Panc1 (cell line): ENCODE results near the gene HMX1. TPM values are rescaled to one million over a fixed set of nuclear protein-coding genes. Genes with fewer than 3 reads are reported as not detected.

Experiments used
- ATAC-seq: fragments of 200-7000 bp; cut with Tn5 transposase; 2 replicates; pipeline ENCODE4 v1.9.1; 2020; ENCODE audit warnings: mild to moderate bottlenecking, moderate library complexity
- BruUV-seq: library from RNA; stranded (reverse); fragments of 400-500 nt; replicated peaks from 2 replicates; lab custom pipeline; 2021; lab: Mats Ljungman, UMichigan
- CTCF ChIA-PET: fragments of 300-600 bp; sonication (Branson Sonifier 250); formaldehyde crosslinking; loops from one replicate; lab custom pipeline; 2022; ENCODE audit warnings: antibody characterized with exemption; lab: Charles Lee
- POLR2A ChIA-PET: fragments of 300-600 bp; sonication (Branson Sonifier 250); formaldehyde crosslinking; loops from one replicate; lab custom pipeline; 2022; ENCODE audit warnings: antibody characterized with exemption; lab: Charles Lee
- DNase-seq: peaks from one replicate; pipeline ENCODE4 v3.0.0-alpha.2; 2010; ENCODE audit warnings: low read depth, low spot score
- H3K27ac ChIP-seq: 2 replicates; pipeline ENCODE4 v1.5.1; 2011; ENCODE audit warnings: mild to moderate bottlenecking, low read length, inconsistent platforms
- H3K27me3 ChIP-seq: fragments of 200-500 bp; sonication (Bioruptor generic); 2 replicates; pipeline ENCODE4 v1.6.0; 2014; ENCODE audit warnings: low read length, inconsistent platforms; ENCODE audit not compliant: control insufficient read depth, insufficient read depth
- H3K36me3 ChIP-seq: fragments of 200-500 bp; sonication (Bioruptor generic); 2 replicates; pipeline ENCODE4 v1.5.1; 2014; ENCODE audit warnings: inconsistent platforms, mild to moderate bottlenecking, low read length, moderate library complexity; ENCODE audit not compliant: control insufficient read depth, insufficient read depth
- H3K4me1 ChIP-seq: 2 replicates; pipeline ENCODE4 v1.5.1; 2011; ENCODE audit warnings: inconsistent platforms, mild to moderate bottlenecking, low read length, moderate library complexity; ENCODE audit not compliant: control insufficient read depth, insufficient read depth
- H3K4me3 ChIP-seq, 2 experiments: 2 replicates each; pipeline ENCODE4 v1.5.1; 2011 to 2012; ENCODE audit warnings: low read depth in 2 of 2, low read length in 2 of 2, mild to moderate bottlenecking in 2 of 2, inconsistent platforms in 1 of 2, moderate library complexity in 1 of 2
- H3K9me3 ChIP-seq: fragments of 200-500 bp; sonication (Bioruptor generic); 2 replicates; pipeline ENCODE4 v1.5.1; 2014; ENCODE audit warnings: low read depth, mild to moderate bottlenecking, inconsistent platforms, low read length, moderate library complexity; ENCODE audit not compliant: control insufficient read depth, insufficient read depth
- CTCF ChIP-seq: fragments of 450-650 bp; IDR thresholded peaks from 2 replicates; pipeline ENCODE4 v1.5.1; 2017; ENCODE audit warnings: mild to moderate bottlenecking
- POLR2AphosphoS5 ChIP-seq: IDR thresholded peaks from 2 replicates; pipeline ENCODE4 v1.6.1; 2012; ENCODE audit warnings: mild to moderate bottlenecking, low read depth, low read length, moderate library complexity
- REST ChIP-seq, 2 experiments: IDR thresholded peaks; 2 replicates each; pipeline ENCODE4 v1.6.1; 2011 to 2012; ENCODE audit warnings: low read depth in 2 of 2, control low read depth in 1 of 2, low read length in 1 of 2, mild to moderate bottlenecking in 1 of 2, moderate library complexity in 1 of 2; ENCODE audit not compliant: insufficient read depth in 1 of 2
- SIN3A ChIP-seq: IDR thresholded peaks from 2 replicates; pipeline ENCODE4 v1.6.1; 2012; ENCODE audit warnings: low read depth, mild to moderate bottlenecking, low read length, moderate library complexity, borderline replicate concordance; ENCODE audit not compliant: insufficient read depth
- TCF7L2 ChIP-seq: IDR thresholded peaks from 2 replicates; pipeline ENCODE4 v1.6.1; 2011; ENCODE audit warnings: mild to moderate bottlenecking, low read depth, low read length, inconsistent platforms
- in situ Hi-C: cut with HindIII; loops from 2 replicates; pipeline ENCODE4 v1.10.0; 2016; ENCODE audit warnings: low sequenced_read_pairs, low pct_unique_long_range_greater_than_20kb
- intact Hi-C: fragments of 100-400 bp; cut with micrococcal nuclease; formaldehyde crosslinking; loops from one replicate; pipeline ENCODE4 v1.10.0; 2022; ENCODE audit not compliant: unreplicated experiment
- total RNA-seq: library from RNA; stranded (reverse); gene quantifications from one replicate; pipeline ENCODE4 v1.2.1, GENCODE V29; 2021; ENCODE audit not compliant: unreplicated experiment

HMX1 gene
- total RNA-seq, 1 experiment from 2014 or later = not detected

- in situ Hi-C loops = no loop called here
- POLR2A ChIA-PET = no interaction called here
Observed at GRCh38 chr4:8841678-8842268, 29.9 kb downstream of the HMX1 start.

GRCh38 chr4:8840816-8841455 is 30.7 kb downstream of the HMX1 start:
- DNase-seq (no peak), ATAC-seq (no peak)
- Histone ChIP-seq H3K36me3 (no peaks in the 10 kb centered on the region), H3K4me3 (no peak overlapping the region), H3K27ac (no peak overlapping the region), H3K27me3 (no peaks in the 10 kb centered on the region), H3K9me3 (no peaks in the 10 kb centered on the region), H3K4me1 (no peaks in the 10 kb centered on the region)
- BruUV-seq = no TSS peak
- ChIA-PET CTCF (no interaction called here), POLR2A (no interaction called here)
- TF ChIP-seq REST (IDR thresholded peaks at IDR 0.05; ENCODE audit: insufficient read depth in 1 of 2, low read depth in 2 of 2, low read length in 1 of 2) = no peak
- no peak for TF ChIP-seq SIN3A
- TF ChIP-seq CTCF = no peak
- TF ChIP-seq POLR2AphosphoS5 = no peak
- TF ChIP-seq TCF7L2 = no peak
- in situ Hi-C loops = no loop called here
- intact Hi-C loops = no loop called here

More at GRCh38 chr4:8841678-8842268, 29.9 kb downstream of the HMX1 start:
- Histone ChIP-seq H3K36me3 (no peaks in the 10 kb centered on the region), H3K9me3 (no peaks in the 10 kb centered on the region), H3K4me1 (no peaks in the 10 kb centered on the region), H3K27me3 (no peaks in the 10 kb centered on the region), H3K4me3 (no peak overlapping the region), H3K27ac (no peak overlapping the region)
- no peak for ATAC-seq
- intact Hi-C loops = no loop called here
- TF ChIP-seq REST (IDR thresholded peaks at IDR 0.05; ENCODE audit: insufficient read depth in 1 of 2, low read depth in 2 of 2, low read length in 1 of 2) (no peak), SIN3A (no peak), POLR2AphosphoS5 (no peak), CTCF (no peak), TCF7L2 (no peak)
- CTCF ChIA-PET = no interaction called here
- BruUV-seq = no TSS peak
- no peak for DNase-seq
